ENCODE measurements around the gene EXOSC10. TPM values are rescaled to one million over a fixed set of nuclear protein-coding genes. Genes with fewer than 3 reads are reported as not detected.
A peak's percentile ranks its signal among the peaks of the same experiment; 100 is the strongest.

Gene EXOSC10
- total and polyA plus RNA-seq, 2 of the 13 experiments (the other 11 are each of a cell fraction or from before 2014, with no cell fraction given), result 48.4 to 67.6 TPM

DNA sequence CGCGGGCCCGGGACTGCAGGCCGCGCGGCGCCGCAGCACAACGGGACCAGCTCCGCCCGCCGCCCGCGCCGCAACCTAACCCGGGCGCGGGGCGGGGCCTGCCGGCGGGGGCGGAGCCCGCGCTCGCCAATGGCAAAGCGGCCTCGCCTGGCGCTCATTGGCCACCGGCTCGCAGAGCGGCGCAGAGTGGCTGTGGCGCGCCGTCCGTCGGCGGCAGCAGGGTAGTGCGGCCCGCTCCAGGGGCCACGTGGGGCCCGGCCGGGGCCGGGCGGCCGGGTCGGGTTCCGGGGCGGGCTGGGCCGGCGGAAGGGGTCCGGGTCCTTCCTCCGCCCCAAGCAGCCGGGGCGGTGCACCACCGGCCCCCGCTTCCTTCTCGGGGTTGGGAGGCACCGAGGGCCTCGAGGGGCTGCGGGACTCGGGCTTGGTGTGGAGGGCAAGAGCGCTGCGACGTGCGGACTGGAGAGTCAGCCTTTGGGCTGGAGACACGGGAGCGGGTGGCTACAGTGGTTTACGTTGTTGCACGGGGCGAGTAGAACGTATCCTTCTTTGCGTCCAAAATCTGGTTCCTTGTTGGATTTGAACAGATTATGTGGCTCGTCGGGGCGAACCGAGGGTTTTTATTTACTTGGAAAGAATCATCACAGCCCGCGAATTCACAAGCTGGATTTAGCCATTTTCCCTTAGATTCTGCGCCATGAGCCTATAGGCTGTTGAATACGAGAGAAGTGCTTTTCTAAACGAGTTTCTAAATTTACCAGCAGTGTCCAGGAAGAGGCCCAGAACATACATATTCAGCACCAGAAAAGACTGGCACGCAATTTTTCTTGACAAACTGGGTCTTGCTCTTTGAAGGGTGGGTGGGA, 39.5 kb downstream of the EXOSC10 start, which contains the start of gene SRM (continued):
- TF ChIP-seq, protein P1, sequence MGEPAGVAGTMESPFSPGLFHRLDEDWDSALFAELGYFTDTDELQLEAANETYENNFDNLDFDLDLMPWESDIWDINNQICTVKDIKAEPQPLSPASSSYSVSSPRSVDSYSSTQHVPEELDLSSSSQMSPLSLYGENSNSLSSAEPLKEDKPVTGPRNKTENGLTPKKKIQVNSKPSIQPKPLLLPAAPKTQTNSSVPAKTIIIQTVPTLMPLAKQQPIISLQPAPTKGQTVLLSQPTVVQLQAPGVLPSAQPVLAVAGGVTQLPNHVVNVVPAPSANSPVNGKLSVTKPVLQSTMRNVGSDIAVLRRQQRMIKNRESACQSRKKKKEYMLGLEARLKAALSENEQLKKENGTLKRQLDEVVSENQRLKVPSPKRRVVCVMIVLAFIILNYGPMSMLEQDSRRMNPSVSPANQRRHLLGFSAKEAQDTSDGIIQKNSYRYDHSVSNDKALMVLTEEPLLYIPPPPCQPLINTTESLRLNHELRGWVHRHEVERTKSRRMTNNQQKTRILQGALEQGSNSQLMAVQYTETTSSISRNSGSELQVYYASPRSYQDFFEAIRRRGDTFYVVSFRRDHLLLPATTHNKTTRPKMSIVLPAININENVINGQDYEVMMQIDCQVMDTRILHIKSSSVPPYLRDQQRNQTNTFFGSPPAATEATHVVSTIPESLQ (CRISPR knock-in tag; conservative IDR thresholded peaks at IDR 0.05), result no peak
- TF ChIP-seq IKZF4 (CRISPR knock-in tag; IDR thresholded peaks at IDR 0.05; ENCODE audit: borderline replicate concordance, low read depth, not compliant biosample characterization) (no peak), ZNF564 (CRISPR knock-in tag; IDR thresholded peaks at IDR 0.05) (no peak), THYN1 (CRISPR knock-in tag; IDR thresholded peaks at IDR 0.05; ENCODE audit: borderline replicate concordance, low read depth) (no peak), MAFK (conservative IDR thresholded peaks at IDR 0.05 in 1 of 2, IDR thresholded peaks at IDR 0.05 in 1 of 2; ENCODE audit: low read length in 2 of 2) (no peak), ZNF841 (CRISPR knock-in tag; IDR thresholded peaks at IDR 0.05; ENCODE audit: borderline replicate concordance) (no peak), ZNF260 (CRISPR knock-in tag; IDR thresholded peaks at IDR 0.05; ENCODE audit: borderline replicate concordance, low read depth) (no peak), ZBTB21 (CRISPR knock-in tag; IDR thresholded peaks at IDR 0.05) (no peak), KLF11 (CRISPR knock-in tag; IDR thresholded peaks at IDR 0.05) (no peak), HES4 (CRISPR knock-in tag; IDR thresholded peaks at IDR 0.05; ENCODE audit: borderline replicate concordance) (no peak), ZNF546 (CRISPR knock-in tag; conservative IDR thresholded peaks at IDR 0.05) (no peak), NCOA2 (CRISPR knock-in tag; IDR thresholded peaks at IDR 0.05) (no peak; the same call in 1 of the 2 replicates), TEAD2 (CRISPR knock-in tag; IDR thresholded peaks at IDR 0.05) (no peak), ATRX (CRISPR knock-in tag; IDR thresholded peaks at IDR 0.05; ENCODE audit: borderline replicate concordance) (no peak), DMAP1 (CRISPR knock-in tag; IDR thresholded peaks at IDR 0.05) (peak; percentile 80), ZNF549 (CRISPR knock-in tag; IDR thresholded peaks at IDR 0.05) (no peak), SMAD3 (CRISPR knock-in tag; IDR thresholded peaks at IDR 0.05) (no peak), ZNF383 (CRISPR knock-in tag; IDR thresholded peaks at IDR 0.05; ENCODE audit: borderline replicate concordance) (no peak), TP53 (CRISPR knock-in tag; conservative IDR thresholded peaks at IDR 0.05) (0 out of 2 replicates have a peak, but pooled peaks have one; percentile 21)
- TF ChIP-seq, protein P2, sequence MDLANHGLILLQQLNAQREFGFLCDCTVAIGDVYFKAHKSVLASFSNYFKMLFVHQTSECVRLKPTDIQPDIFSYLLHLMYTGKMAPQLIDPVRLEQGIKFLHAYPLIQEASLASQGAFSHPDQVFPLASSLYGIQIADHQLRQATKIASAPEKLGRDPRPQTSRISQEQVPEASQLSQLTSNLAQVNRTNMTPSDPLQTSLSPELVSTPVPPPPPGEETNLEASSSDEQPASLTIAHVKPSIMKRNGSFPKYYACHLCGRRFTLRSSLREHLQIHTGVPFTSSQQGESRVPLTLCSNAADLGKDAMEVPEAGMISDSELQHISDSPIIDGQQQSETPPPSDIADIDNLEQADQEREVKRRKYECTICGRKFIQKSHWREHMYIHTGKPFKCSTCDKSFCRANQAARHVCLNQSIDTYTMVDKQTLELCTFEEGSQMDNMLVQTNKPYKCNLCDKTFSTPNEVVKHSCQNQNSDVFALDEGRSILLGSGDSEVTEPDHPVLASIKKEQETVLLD (CRISPR knock-in tag; IDR thresholded peaks at IDR 0.05; ENCODE audit: low read depth), result peak; percentile 87
- TF ChIP-seq, protein P3, sequence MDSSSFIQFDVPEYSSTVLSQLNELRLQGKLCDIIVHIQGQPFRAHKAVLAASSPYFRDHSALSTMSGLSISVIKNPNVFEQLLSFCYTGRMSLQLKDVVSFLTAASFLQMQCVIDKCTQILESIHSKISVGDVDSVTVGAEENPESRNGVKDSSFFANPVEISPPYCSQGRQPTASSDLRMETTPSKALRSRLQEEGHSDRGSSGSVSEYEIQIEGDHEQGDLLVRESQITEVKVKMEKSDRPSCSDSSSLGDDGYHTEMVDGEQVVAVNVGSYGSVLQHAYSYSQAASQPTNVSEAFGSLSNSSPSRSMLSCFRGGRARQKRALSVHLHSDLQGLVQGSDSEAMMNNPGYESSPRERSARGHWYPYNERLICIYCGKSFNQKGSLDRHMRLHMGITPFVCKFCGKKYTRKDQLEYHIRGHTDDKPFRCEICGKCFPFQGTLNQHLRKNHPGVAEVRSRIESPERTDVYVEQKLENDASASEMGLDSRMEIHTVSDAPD (CRISPR knock-in tag; IDR thresholded peaks at IDR 0.05), result no peak
- TF ChIP-seq, protein P4, sequence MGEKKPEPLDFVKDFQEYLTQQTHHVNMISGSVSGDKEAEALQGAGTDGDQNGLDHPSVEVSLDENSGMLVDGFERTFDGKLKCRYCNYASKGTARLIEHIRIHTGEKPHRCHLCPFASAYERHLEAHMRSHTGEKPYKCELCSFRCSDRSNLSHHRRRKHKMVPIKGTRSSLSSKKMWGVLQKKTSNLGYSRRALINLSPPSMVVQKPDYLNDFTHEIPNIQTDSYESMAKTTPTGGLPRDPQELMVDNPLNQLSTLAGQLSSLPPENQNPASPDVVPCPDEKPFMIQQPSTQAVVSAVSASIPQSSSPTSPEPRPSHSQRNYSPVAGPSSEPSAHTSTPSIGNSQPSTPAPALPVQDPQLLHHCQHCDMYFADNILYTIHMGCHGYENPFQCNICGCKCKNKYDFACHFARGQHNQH (CRISPR knock-in tag; IDR thresholded peaks at IDR 0.05), result no peak

Measured in HepG2 (cell line).